H1 (cell line): ENCODE measurements around the gene MAGI1. TPM values are rescaled to one million over a fixed set of nuclear protein-coding genes. Genes with fewer than 3 reads are reported as not detected.

ENCODE experiments used
- CTCF ChIA-PET: fragments of 300-600 bp; sonication (Branson Sonifier 250); formaldehyde crosslinking; loops from one replicate; lab custom pipeline; 2021; ENCODE audit not compliant: partially characterized antibody; lab: Charles Lee
- POLR2A ChIA-PET: fragments of 300-600 bp; sonication (Branson Sonifier 250); formaldehyde crosslinking; loops from one replicate; lab custom pipeline; 2021; ENCODE audit warnings: inconsistent platforms; ENCODE audit not compliant: partially characterized antibody; lab: Charles Lee
- DNase-seq, 2 experiments: peaks; one replicate each; pipeline versions ENCODE4 v3.0.0 to v3.0.0-alpha.2; 2010 to 2022; ENCODE audit warnings: low spot score in 2 of 2, low read depth in 1 of 2, mixed read lengths in 1 of 2
- FAIRE-seq: peaks from 2 replicates; lab custom pipeline; 2011; peaks lifted over from hg19 to GRCh38; lab: Jason Lieb, UNC
- H2AFZ ChIP-seq: 2 replicates; pipeline ENCODE4 v1.8.1; 2012; ENCODE audit warnings: low read length, inconsistent platforms
- H2AK5ac ChIP-seq: 2 replicates; pipeline ENCODE4 v1.6.1; 2013; ENCODE audit warnings: low read depth, low read length
- H2BK120ac ChIP-seq: replicated peaks from 2 replicates; pipeline ENCODE3; 2013; ENCODE audit warnings: low read depth, low read length, inconsistent platforms
- H2BK12ac ChIP-seq: 2 replicates; pipeline ENCODE4 v1.6.1; 2013; ENCODE audit warnings: low read depth, low read length
- H2BK15ac ChIP-seq: 2 replicates; pipeline ENCODE4 v1.6.1; 2013; ENCODE audit warnings: low read length
- H2BK20ac ChIP-seq: 2 replicates; pipeline ENCODE4 v1.6.1; 2013; ENCODE audit warnings: low read length
- H2BK5ac ChIP-seq: 2 replicates; pipeline ENCODE4 v1.6.1; 2013; ENCODE audit warnings: low read depth, low read length
- H3K14ac ChIP-seq: 2 replicates; pipeline ENCODE4 v1.6.1; 2013; ENCODE audit warnings: inconsistent platforms; ENCODE audit not compliant: insufficient read length
- H3K18ac ChIP-seq: 2 replicates; pipeline ENCODE4 v1.6.1; 2013; ENCODE audit warnings: low read length; ENCODE audit errors: extremely low read depth
- H3K23ac ChIP-seq: 2 replicates; pipeline ENCODE4 v1.6.1; 2013; ENCODE audit warnings: inconsistent platforms; ENCODE audit not compliant: insufficient read length
- H3K23me2 ChIP-seq: 2 replicates; pipeline ENCODE4 v1.6.1; 2013; ENCODE audit warnings: low read depth, low read length
- H3K27ac ChIP-seq: 2 replicates; pipeline ENCODE4 v1.6.1; 2011; ENCODE audit warnings: low read depth, low read length, inconsistent platforms
- H3K27me3 ChIP-seq, 4 experiments: replicated peaks in 1 of 4; 1 replicate in 1 of 4; 2 replicates in 3 of 4; pipeline versions ENCODE4 v1.6.1 to v1.8.1; 2011 to 2013; ENCODE audit warnings: low read length in 3 of 4, mild to moderate bottlenecking in 3 of 4, inconsistent platforms in 2 of 4, mixed read lengths in 2 of 4, moderate library complexity in 1 of 4; ENCODE audit not compliant: control insufficient read depth in 3 of 4, insufficient read depth in 3 of 4; ENCODE audit errors: extremely low read depth in 1 of 4
- H3K36me3 ChIP-seq, 4 experiments: 2 replicates each; pipeline versions ENCODE4 v1.6.1 to v1.8.1; 2011 to 2013; ENCODE audit warnings: mild to moderate bottlenecking in 4 of 4, low read length in 3 of 4, moderate library complexity in 2 of 4, control low read depth in 1 of 4, inconsistent platforms in 1 of 4; ENCODE audit not compliant: insufficient read depth in 4 of 4, control insufficient read depth in 2 of 4
- H3K4ac ChIP-seq: replicated peaks from 2 replicates; pipeline ENCODE3; 2013; ENCODE audit warnings: low read length, low read depth, mixed read lengths, inconsistent platforms; ENCODE audit not compliant: insufficient read length
- H3K4me1 ChIP-seq, 4 experiments: replicated peaks in 1 of 4; 1 replicate in 1 of 4; 2 replicates in 3 of 4; pipeline versions ENCODE4 v1.6.1 to v1.8.1; 2011 to 2013; ENCODE audit warnings: low read length in 3 of 4, inconsistent platforms in 2 of 4, mixed read lengths in 1 of 4; ENCODE audit not compliant: insufficient read depth in 4 of 4, control insufficient read depth in 3 of 4
- H3K4me2 ChIP-seq, 2 experiments: 2 replicates each; pipeline versions ENCODE4 v1.6.1 to v1.8.1; 2011 to 2013; ENCODE audit warnings: low read depth in 2 of 2, low read length in 2 of 2, control low read depth in 1 of 2, inconsistent platforms in 1 of 2, mild to moderate bottlenecking in 1 of 2; ENCODE audit not compliant: insufficient read depth in 1 of 2
- H3K4me3 ChIP-seq, 4 experiments: fragments of 200-600, 300-600 bp in 1 of 4; sonication (generic), shearing (Covaris generic), sonication (Bioruptor Twin) in 1 of 4; 2 replicates each; pipeline versions ENCODE4 v1.5.1 to v1.8.1; 2011 to 2016; ENCODE audit warnings: low read length in 4 of 4, low read depth in 3 of 4, control low read depth in 2 of 4, inconsistent platforms in 2 of 4, mild to moderate bottlenecking in 2 of 4, mixed read lengths in 1 of 4, moderate library complexity in 1 of 4; ENCODE audit not compliant: insufficient read depth in 2 of 4; ENCODE audit errors: extremely low read depth in 1 of 4
- H3K56ac ChIP-seq: replicated peaks from 2 replicates; pipeline ENCODE3; 2013; ENCODE audit warnings: low read depth, mild to moderate bottlenecking, mixed read lengths, low read length, inconsistent platforms; ENCODE audit not compliant: insufficient read length
- H3K79me1 ChIP-seq: 2 replicates; pipeline ENCODE4 v1.6.1; 2013; ENCODE audit warnings: low read depth, low read length, control low read depth
- H3K79me2 ChIP-seq, 2 experiments: 2 replicates each; pipeline versions ENCODE4 v1.6.1 to v1.8.1; 2012 to 2013; ENCODE audit warnings: low read length in 2 of 2, mild to moderate bottlenecking in 2 of 2, inconsistent platforms in 1 of 2; ENCODE audit not compliant: insufficient read depth in 2 of 2, control insufficient read depth in 1 of 2
- H3K9ac ChIP-seq, 4 experiments: replicated peaks in 1 of 4; 1 replicate in 1 of 4; 2 replicates in 3 of 4; pipeline versions ENCODE4 v1.6.1 to v1.8.1; 2011 to 2013; ENCODE audit warnings: low read depth in 3 of 4, low read length in 3 of 4, control low read depth in 2 of 4, mild to moderate bottlenecking in 2 of 4, moderate library complexity in 2 of 4, inconsistent platforms in 1 of 4; ENCODE audit errors: extremely low read depth in 1 of 4
- H3K9me3 ChIP-seq, 2 experiments: 2 replicates each; pipeline versions ENCODE4 v1.6.1 to v1.8.1; 2012 to 2013; ENCODE audit warnings: mild to moderate bottlenecking in 2 of 2, moderate library complexity in 2 of 2, control low read depth in 1 of 2, inconsistent platforms in 1 of 2, low read depth in 1 of 2, low read length in 1 of 2, mixed read lengths in 1 of 2; ENCODE audit not compliant: insufficient read depth in 2 of 2
- H4K20me1 ChIP-seq, 2 experiments: replicated peaks in 1 of 2; 2 replicates each; pipeline versions ENCODE3 to v1.8.1; 2011 to 2013; ENCODE audit warnings: inconsistent platforms in 2 of 2, low read length in 2 of 2, mild to moderate bottlenecking in 1 of 2; ENCODE audit not compliant: insufficient read depth in 2 of 2, control insufficient read depth in 1 of 2
- H4K5ac ChIP-seq: 2 replicates; pipeline ENCODE4 v1.6.1; 2013; ENCODE audit warnings: low read length, low read depth, mixed read lengths, inconsistent platforms; ENCODE audit not compliant: insufficient read length
- H4K8ac ChIP-seq: 2 replicates; pipeline ENCODE4 v1.8.0; 2013; ENCODE audit warnings: mild to moderate bottlenecking, moderate library complexity, low read length, inconsistent platforms; ENCODE audit not compliant: insufficient read depth; ENCODE audit errors: extremely low read depth
- H4K91ac ChIP-seq: replicated peaks from 2 replicates; pipeline ENCODE3; 2013; ENCODE audit warnings: low read length, mixed read lengths, inconsistent platforms; ENCODE audit not compliant: insufficient read length
- ATF3 ChIP-seq: IDR thresholded peaks from 2 replicates; pipeline ENCODE4 v1.6.1; 2011; ENCODE audit warnings: low read depth, mild to moderate bottlenecking, low read length; ENCODE audit not compliant: insufficient read depth
- CBX5 ChIP-seq: fragments of 300-800, 300-1000 bp; sonication (generic); IDR thresholded peaks from 2 replicates; pipeline ENCODE4 v1.7.1; 2016; ENCODE audit warnings: antibody characterized with exemption, low read length, low read depth
- CTBP2 ChIP-seq: IDR thresholded peaks from 2 replicates; pipeline ENCODE4 v1.7.0; 2011; ENCODE audit warnings: borderline replicate concordance, mild to moderate bottlenecking, moderate library complexity, mixed read lengths, low read length; ENCODE audit not compliant: insufficient read depth, insufficient read length
- KDM1A ChIP-seq: fragments of 200-600, 300-600 bp; sonication (generic); IDR thresholded peaks from 2 replicates; pipeline ENCODE4 v1.7.1; 2016; ENCODE audit warnings: mild to moderate bottlenecking, low read length, borderline replicate concordance
- MAFK ChIP-seq: IDR thresholded peaks from 2 replicates; pipeline ENCODE4 v1.6.1; 2012; ENCODE audit warnings: low read depth, mild to moderate bottlenecking, improper control_type of control experiment, low read length
- POLR2AphosphoS5 ChIP-seq: IDR thresholded peaks from 2 replicates; pipeline ENCODE4 v1.6.1; 2011; ENCODE audit warnings: low read depth, low read length
- SAP30 ChIP-seq: fragments of 300-600 bp; sonication (generic); IDR thresholded peaks from 2 replicates; pipeline ENCODE4 v1.7.1; 2012; ENCODE audit warnings: low read length, moderate library complexity, mild to moderate bottlenecking, inconsistent platforms; ENCODE audit not compliant: insufficient read depth, insufficient replicate concordance
- SIN3A ChIP-seq, 2 experiments: IDR thresholded peaks in 1 of 2; conservative IDR thresholded peaks in 1 of 2; 2 replicates each; pipeline ENCODE4 v1.6.1; 2011 to 2012; ENCODE audit warnings: low read length in 2 of 2, improper control_type of control experiment in 1 of 2, low read depth in 1 of 2, mild to moderate bottlenecking in 1 of 2
- SIX5 ChIP-seq: IDR thresholded peaks from 2 replicates; pipeline ENCODE4 v1.6.1; 2011; ENCODE audit warnings: mild to moderate bottlenecking, low read depth, low read length
- SP2 ChIP-seq: IDR thresholded peaks from 2 replicates; pipeline ENCODE4 v1.6.1; 2012; ENCODE audit warnings: mild to moderate bottlenecking, low read length, inconsistent platforms
- SP4 ChIP-seq: IDR thresholded peaks from 2 replicates; pipeline ENCODE4 v1.6.1; 2012; ENCODE audit warnings: low read length, inconsistent platforms
- TCF12 ChIP-seq: IDR thresholded peaks from 2 replicates; pipeline ENCODE4 v1.6.1; 2011; ENCODE audit warnings: low read depth, mild to moderate bottlenecking, low read length
- WGBS, 2 experiments: shearing (Covaris generic) in 1 of 2; methylation state at CpG; one replicate each; pipeline versions ENCODE4 v1.1.6 to v1.1.7; 2013 to 2015; ENCODE audit warnings: low lambda C conversion rate in 2 of 2, mixed read lengths in 2 of 2, inconsistent platforms in 1 of 2, low coverage in 1 of 2, missing lambda C conversion rate in 1 of 2; ENCODE audit not compliant: insufficient replicate concordance in 2 of 2, insufficient coverage in 1 of 2, insufficient read length in 1 of 2; ENCODE audit errors: extremely low coverage in 1 of 2, missing lambda C conversion rate in 1 of 2; 5-methylcytosine and 5-hydroxymethylcytosine counted together
- polyA plus RNA-seq, 7 experiments: library from polyadenylated mRNA; depleted of rRNA in 3 of 7; stranded (reverse) in 5 of 7; unstranded in 2 of 7; fragments of >200 nt in 5 of 7; fragments of 200-250 nt in 2 of 7; gene quantifications; 1 replicate in 5 of 7; 2 replicates in 1 of 7; 4 replicates in 1 of 7; pipeline versions ENCODE4 v1.2.1 to v1.2.3, GENCODE V29; 2011 to 2013; ENCODE audit warnings: missing spikeins in 2 of 7, mixed read lengths in 2 of 7
- total RNA-seq: library from RNA; stranded (reverse); fragmentation: NEBNext Ultra II Directional; extraction: Animal tissue kit (Norgen Biotek cat#: 25700); gene quantifications from 2 replicates; pipeline ENCODE4 v1.2.1, GENCODE V29; 2021

MAGI1 gene
- total and polyA plus RNA-seq, 2 of the 8 experiments (the other 6 are each of a cell fraction or from before 2014, with no cell fraction given) = 19.8 to 78.0 TPM

- H3K9me3 ChIP-seq = no peaks in the 10 kb centered on the region
- H3K4me1 ChIP-seq = peaks cover 3 to 22% (median 10%) of the 10 kb centered on the region in 4 experiments; a peak in 5 of 7 replicates
- no peak overlapping the region for H3K56ac ChIP-seq
- no peak overlapping the region for H2AFZ ChIP-seq
- H3K9ac ChIP-seq = no peak overlapping the region
- H3K79me2 ChIP-seq = peaks cover 6 to 100% of the 10 kb centered on the region in 2 experiments
- H4K8ac ChIP-seq = no peak overlapping the region
- ChIA-PET POLR2A (no interaction called here), CTCF (no interaction called here)
- no peak overlapping the region for H4K5ac ChIP-seq
- TF ChIP-seq ATF3 (no peak), CBX5 (no peak), TCF12 (no peak), MAFK (no peak), SIX5 (no peak), SP2 (no peak), SIN3A (conservative IDR thresholded peaks at IDR 0.05 in 1 of 2, IDR thresholded peaks at IDR 0.05 in 1 of 2; ENCODE audit: low read depth in 1 of 2, low read length in 2 of 2) (no peak), SAP30 (no peak), SP4 (no peak), CTBP2 (no peak), POLR2AphosphoS5 (no peak), KDM1A (no peak)
- FAIRE-seq (no peak), DNase-seq (no peak)
- peaks cover 7% of the 10 kb centered on the region for H3K79me1 ChIP-seq
- H3K4me2 ChIP-seq = no peak overlapping the region; a peak in 1 of 4 replicates
- no peak overlapping the region for H2BK120ac ChIP-seq
- no peak overlapping the region for H2BK15ac ChIP-seq
- H3K23ac ChIP-seq = no peak overlapping the region
- H3K27me3 ChIP-seq = no peaks in the 10 kb centered on the region
- WGBS, 2 experiments = 96% methylated on average over 3 of the region's 3 CpGs; no CpG with 5 or more reads in 1 of the 2 experiments
- no peak overlapping the region for H4K91ac ChIP-seq
- H3K14ac ChIP-seq = no peak overlapping the region
- H2BK20ac ChIP-seq = no peak overlapping the region
- H2AK5ac ChIP-seq = no peak overlapping the region
- no peak overlapping the region for H2BK12ac ChIP-seq
- H3K4me3 ChIP-seq = no peak overlapping the region
- no peaks in the 10 kb centered on the region for H3K36me3 ChIP-seq
- no peak overlapping the region for H3K27ac ChIP-seq
- H3K23me2 ChIP-seq = no peaks in the 10 kb centered on the region
- peaks cover 0 to 2% of the 10 kb centered on the region in 2 experiments for H4K20me1 ChIP-seq
- no peak overlapping the region for H3K4ac ChIP-seq
- no peak overlapping the region for H2BK5ac ChIP-seq
- no peak overlapping the region for H3K18ac ChIP-seq
Observed at GRCh38 chr3:65588884-65589283, 449.8 kb downstream of the MAGI1 start.
